Measurements from ENCODE around the gene CDR2L.

Gene CDR2L

DNA sequence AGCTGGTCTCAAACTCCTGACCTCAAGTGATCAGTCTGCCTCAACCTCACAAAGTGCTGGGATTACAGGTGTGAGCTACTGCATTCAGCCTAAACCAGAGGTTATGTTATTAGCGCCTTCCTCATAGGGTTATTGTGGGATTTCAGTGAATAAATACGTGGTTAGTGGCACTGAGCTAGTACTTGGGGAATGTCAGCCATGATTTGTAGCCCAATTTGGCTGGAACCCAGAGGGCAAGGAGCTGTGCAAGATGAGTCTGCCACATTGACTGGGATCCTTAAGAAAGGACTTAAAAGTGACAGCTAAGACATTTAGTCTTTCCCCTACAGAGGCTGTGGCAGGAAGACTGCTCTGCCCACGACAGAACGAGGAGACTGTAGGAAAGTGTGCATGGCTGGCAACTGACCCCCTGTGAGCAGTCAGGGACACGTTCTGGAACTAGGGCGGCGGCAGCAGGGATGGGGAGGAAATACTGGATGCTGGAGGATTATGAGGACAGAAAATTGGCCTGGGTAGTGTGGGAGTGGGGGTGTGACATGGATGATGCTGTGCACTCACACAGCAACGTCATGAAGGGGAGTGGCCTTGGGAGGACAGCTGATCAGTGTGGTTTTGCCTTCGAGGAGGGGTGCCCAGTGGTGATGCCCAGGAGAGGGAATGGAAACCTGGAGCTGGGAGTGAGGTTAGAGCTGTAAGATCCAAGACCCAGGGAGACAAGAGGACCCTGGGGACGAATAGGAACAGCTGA is 44.7 kb downstream of the CDR2L start:
- H3F3A ChIP-seq (ENCODE audit: control insufficient read depth, insufficient read depth): no peaks in the 10 kb centered on the region; the same call in 1 of the 2 replicates
- no peaks in the 10 kb centered on the region; the same call in 1 of the 2 replicates for H3K36me3 ChIP-seq (ENCODE audit: control insufficient read depth, low read length)
- TF ChIP-seq, protein P1, sequence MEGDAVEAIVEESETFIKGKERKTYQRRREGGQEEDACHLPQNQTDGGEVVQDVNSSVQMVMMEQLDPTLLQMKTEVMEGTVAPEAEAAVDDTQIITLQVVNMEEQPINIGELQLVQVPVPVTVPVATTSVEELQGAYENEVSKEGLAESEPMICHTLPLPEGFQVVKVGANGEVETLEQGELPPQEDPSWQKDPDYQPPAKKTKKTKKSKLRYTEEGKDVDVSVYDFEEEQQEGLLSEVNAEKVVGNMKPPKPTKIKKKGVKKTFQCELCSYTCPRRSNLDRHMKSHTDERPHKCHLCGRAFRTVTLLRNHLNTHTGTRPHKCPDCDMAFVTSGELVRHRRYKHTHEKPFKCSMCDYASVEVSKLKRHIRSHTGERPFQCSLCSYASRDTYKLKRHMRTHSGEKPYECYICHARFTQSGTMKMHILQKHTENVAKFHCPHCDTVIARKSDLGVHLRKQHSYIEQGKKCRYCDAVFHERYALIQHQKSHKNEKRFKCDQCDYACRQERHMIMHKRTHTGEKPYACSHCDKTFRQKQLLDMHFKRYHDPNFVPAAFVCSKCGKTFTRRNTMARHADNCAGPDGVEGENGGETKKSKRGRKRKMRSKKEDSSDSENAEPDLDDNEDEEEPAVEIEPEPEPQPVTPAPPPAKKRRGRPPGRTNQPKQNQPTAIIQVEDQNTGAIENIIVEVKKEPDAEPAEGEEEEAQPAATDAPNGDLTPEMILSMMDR (IDR thresholded peaks at IDR 0.05; ENCODE audit: low read depth, low read length, poor library complexity, severe bottlenecking): no peak
- TF ChIP-seq EZH2phosphoT487 (IDR thresholded peaks at IDR 0.05; ENCODE audit: borderline replicate concordance, low read length): no peak
- H4K20me1 ChIP-seq (ENCODE audit: control insufficient read depth, insufficient read depth, low read depth, low read length): no peaks in the 10 kb centered on the region
- H3K79me2 ChIP-seq (ENCODE audit: control insufficient read depth, low read length): no peaks in the 10 kb centered on the region
- H3K27me3 ChIP-seq (ENCODE audit: control insufficient read depth, low read length): peaks cover 19% of the 10 kb centered on the region
- no peaks in the 10 kb centered on the region for H3K9me2 ChIP-seq (replicated peaks; ENCODE audit: control insufficient read depth, low read length)
- peak overlapping the region; percentile 96 for H3K4me2 ChIP-seq (ENCODE audit: low read length)
- no peak overlapping the region for H3K27ac ChIP-seq (ENCODE audit: low read depth, low read length)
- peaks cover 33% of the 10 kb centered on the region for H3K4me1 ChIP-seq (ENCODE audit: control insufficient read depth, low read length)
- peak overlapping the region; percentile 91 for H3K4me3 ChIP-seq (ENCODE audit: low read length)
- H3K9me3 ChIP-seq (ENCODE audit: control insufficient read depth, insufficient read depth, low read length): no peaks in the 10 kb centered on the region; the same call in 1 of the 2 replicates

DNA sequence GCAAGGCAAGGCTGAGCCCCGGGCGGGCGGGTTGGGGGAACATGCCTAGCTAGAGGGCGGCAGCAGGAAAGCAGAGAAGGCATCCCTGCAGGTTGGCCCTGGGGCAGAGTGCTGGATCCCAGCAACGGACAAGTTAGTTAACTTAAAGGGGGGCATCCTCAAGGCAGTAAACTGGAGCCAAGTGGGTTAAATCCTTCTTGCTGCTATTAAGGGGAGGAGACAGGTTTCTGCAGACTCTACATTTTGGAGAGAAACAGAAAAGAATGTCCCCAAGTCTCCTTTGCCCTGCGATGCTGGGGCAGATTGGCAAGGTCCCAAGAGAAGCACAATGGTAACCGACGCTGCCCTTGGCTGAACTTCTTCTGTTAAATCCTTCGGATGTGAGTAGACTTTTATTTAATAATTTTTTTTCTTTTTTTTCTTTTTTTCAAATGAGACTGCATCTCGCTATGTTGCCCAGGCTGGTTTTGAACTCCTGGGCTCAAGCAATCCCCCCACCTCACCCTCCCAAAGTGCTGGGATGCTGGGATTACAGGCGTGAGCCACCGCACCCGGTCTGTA is 45.4 kb downstream of the CDR2L start:
- Histone ChIP-seq H3K27me3 (ENCODE audit: control insufficient read depth, low read length) (peaks cover 19% of the 10 kb centered on the region), H3K36me3 (ENCODE audit: control insufficient read depth, low read length) (no peaks in the 10 kb centered on the region; the same call in 1 of the 2 replicates), H3K9me2 (replicated peaks; ENCODE audit: control insufficient read depth, low read length) (no peaks in the 10 kb centered on the region), H3K79me2 (ENCODE audit: control insufficient read depth, low read length) (no peaks in the 10 kb centered on the region), H4K20me1 (ENCODE audit: control insufficient read depth, insufficient read depth, low read depth, low read length) (no peaks in the 10 kb centered on the region), H3K4me1 (ENCODE audit: control insufficient read depth, low read length) (peaks cover 33% of the 10 kb centered on the region), H3K9me3 (ENCODE audit: control insufficient read depth, insufficient read depth, low read length) (no peaks in the 10 kb centered on the region; the same call in 1 of the 2 replicates), H3K4me2 (ENCODE audit: low read length) (peak overlapping the region; percentile 96), H3F3A (ENCODE audit: control insufficient read depth, insufficient read depth) (peaks cover 3% of the 10 kb centered on the region; the same call in 1 of the 2 replicates), H3K4me3 (ENCODE audit: low read length) (peak overlapping the region; percentile 91), H3K27ac (ENCODE audit: low read depth, low read length) (no peak overlapping the region)
- no peak for TF ChIP-seq EZH2phosphoT487 (IDR thresholded peaks at IDR 0.05; ENCODE audit: borderline replicate concordance, low read length)

DNA sequence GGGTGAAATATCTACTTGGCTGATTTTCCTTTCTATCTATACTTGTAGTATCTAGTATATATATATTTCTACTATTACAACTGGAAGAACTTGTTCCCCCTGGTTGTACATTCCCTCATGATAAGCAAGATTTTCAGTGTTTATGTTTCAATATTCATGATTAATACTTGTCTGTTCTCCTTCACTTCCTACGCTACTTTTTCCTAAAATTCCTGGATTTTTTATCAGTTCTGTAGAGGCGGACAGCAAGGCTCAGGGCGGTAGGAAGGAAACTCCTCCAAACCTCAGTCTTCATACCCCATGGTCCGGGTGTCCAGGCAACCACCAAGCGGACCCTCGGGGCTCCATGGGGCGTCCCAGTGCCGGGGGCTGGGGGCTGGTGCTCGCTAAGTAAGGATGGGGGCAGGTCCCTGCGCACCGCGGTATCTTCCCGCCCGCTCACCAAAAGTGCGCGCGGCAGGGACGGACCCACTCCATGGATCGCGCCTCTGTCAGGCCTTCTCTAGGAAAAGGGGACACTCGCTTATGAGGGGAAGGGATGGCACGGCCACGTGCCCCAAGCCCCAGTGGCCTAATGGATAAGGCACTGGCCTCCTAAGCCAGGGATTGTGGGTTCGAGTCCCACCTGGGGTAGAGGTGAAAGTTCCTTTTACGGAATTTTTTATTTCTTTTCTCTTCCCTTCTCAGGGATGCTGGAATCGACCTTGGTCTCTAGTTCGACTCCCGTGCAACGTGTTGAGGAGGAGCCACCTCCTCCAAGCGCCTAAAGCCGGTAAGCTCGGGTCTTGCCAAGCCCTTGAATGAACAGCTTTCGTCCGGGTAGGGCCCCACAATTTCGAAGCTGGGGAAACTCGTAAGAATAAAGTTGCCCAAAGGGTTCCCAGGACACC is 46.2 kb downstream of the CDR2L start:
- Histone ChIP-seq H3K27ac (ENCODE audit: low read depth, low read length) (peak overlapping the region; percentile 33), H3K4me2 (ENCODE audit: low read length) (peak overlapping the region; percentile 96), H3K9me3 (ENCODE audit: control insufficient read depth, insufficient read depth, low read length) (no peaks in the 10 kb centered on the region; the same call in 1 of the 2 replicates), H3K4me3 (ENCODE audit: low read length) (peak overlapping the region; percentile 91), H3K27me3 (ENCODE audit: control insufficient read depth, low read length) (peaks cover 19% of the 10 kb centered on the region), H3K36me3 (ENCODE audit: control insufficient read depth, low read length) (peaks cover 4% of the 10 kb centered on the region), H4K20me1 (ENCODE audit: control insufficient read depth, insufficient read depth, low read depth, low read length) (no peaks in the 10 kb centered on the region), H3F3A (ENCODE audit: control insufficient read depth, insufficient read depth) (peaks cover 3% of the 10 kb centered on the region; the same call in 1 of the 2 replicates), H3K79me2 (ENCODE audit: control insufficient read depth, low read length) (no peaks in the 10 kb centered on the region), H3K4me1 (ENCODE audit: control insufficient read depth, low read length) (peaks cover 33% of the 10 kb centered on the region), H3K9me2 (replicated peaks; ENCODE audit: control insufficient read depth, low read length) (no peaks in the 10 kb centered on the region)
- TF ChIP-seq, protein P1 (IDR thresholded peaks at IDR 0.05; ENCODE audit: low read depth, low read length, poor library complexity, severe bottlenecking): no peak
- TF ChIP-seq EZH2phosphoT487 (IDR thresholded peaks at IDR 0.05; ENCODE audit: borderline replicate concordance, low read length): no peak

Data from DOHH2 (cell line).